Adrenal gland (tissue), 5 donors: ENCODE results near the gene GTPBP2.

Source experiments
- CTCF ChIP-seq, 6 experiments: fragments of 450-650 bp in 4 of 6; fragments of 200-600 bp in 2 of 6; sonication (generic) in 1 of 6; IDR thresholded peaks; 1 replicate in 5 of 6; 2 replicates in 1 of 6; pipeline versions ENCODE4 v1.5.1 to v1.8.0; 2016 to 2021; ENCODE audit warnings: antibody characterized with exemption in 6 of 6, mild to moderate bottlenecking in 2 of 6, moderate library complexity in 1 of 6
- POLR2A ChIP-seq, 2 donors: fragments of 450-650 bp; IDR thresholded peaks; one replicate each; pipeline ENCODE4 v1.6.1; 2017; ENCODE audit warnings: antibody characterized with exemption in 2 of 2, mild to moderate bottlenecking in 2 of 2, moderate library complexity in 1 of 2
- donor health status: DM: no; HTN: no; CAD: no.

GRCh38 chr6:43625393-43625992 is 3.6 kb downstream of the GTPBP2 start:
- no peak for TF ChIP-seq POLR2A (IDR thresholded peaks at IDR 0.05)
- TF ChIP-seq CTCF (IDR thresholded peaks at IDR 0.05): no peak
